Neural cell (in vitro differentiated cells): ENCODE results near the gene ARHGAP45. TPM values are rescaled to one million over a fixed set of nuclear protein-coding genes. Genes with fewer than 3 reads are reported as not detected.
"Not testable (repeated sequence)": the region's sequence is repeated elsewhere in the genome, so short reads cannot be mapped to it uniquely, and the experiment has no call there.

Experiments
- H2AFZ ChIP-seq: fragments of 200-600, 300-800 bp; sonication (generic), shearing (Covaris generic); 2 replicates; pipeline ENCODE4 v1.6.0; 2014; ENCODE audit warnings: low read depth, mild to moderate bottlenecking, antibody characterized with exemption, low read length, moderate library complexity
- H3F3A ChIP-seq: fragments of 200-600 bp; shearing (Covaris generic); 2 replicates; pipeline ENCODE4 v1.6.1; 2016; ENCODE audit warnings: mild to moderate bottlenecking, moderate library complexity, mixed read lengths, antibody characterized with exemption, low read length; ENCODE audit not compliant: insufficient read depth, poor library complexity, severe bottlenecking
- H3K27ac ChIP-seq: fragments of 200-600, 300-800 bp; sonication (generic), shearing (Covaris generic); 2 replicates; pipeline ENCODE4 v1.5.1; 2014; ENCODE audit warnings: mild to moderate bottlenecking, low read length, moderate library complexity
- H3K27me3 ChIP-seq: fragments of 300-800, 200-600 bp; sonication (generic), shearing (Covaris generic); 2 replicates; pipeline ENCODE4 v1.6.0; 2014; ENCODE audit warnings: mild to moderate bottlenecking, low read depth, low read length, moderate library complexity; ENCODE audit not compliant: insufficient read depth
- H3K36me3 ChIP-seq: fragments of 300-800, 200-600 bp; sonication (generic), shearing (Covaris generic); 2 replicates; pipeline ENCODE4 v1.5.1; 2014; ENCODE audit warnings: mild to moderate bottlenecking, antibody characterized with exemption, low read length, moderate library complexity; ENCODE audit not compliant: insufficient read depth
- H3K4me2 ChIP-seq: fragments of 300-800, 200-600 bp; sonication (generic), shearing (Covaris generic); 2 replicates; pipeline ENCODE4 v1.6.0; 2014; ENCODE audit warnings: mild to moderate bottlenecking, low read length
- H3K4me3 ChIP-seq: fragments of 300-800, 200-600 bp; sonication (generic), shearing (Covaris generic); 2 replicates; pipeline ENCODE4 v1.5.1; 2014; ENCODE audit warnings: mild to moderate bottlenecking, low read length, moderate library complexity
- H3K79me2 ChIP-seq: fragments of 200-600 bp; shearing (Covaris generic); replicated peaks from 2 replicates; pipeline ENCODE4 v1.6.0; 2014; ENCODE audit warnings: mild to moderate bottlenecking, low read length, moderate library complexity; ENCODE audit not compliant: insufficient read depth
- H3K9ac ChIP-seq: fragments of 300-800, 200-600 bp; sonication (generic), shearing (Covaris generic); 2 replicates; pipeline ENCODE4 v1.6.1; 2016; ENCODE audit warnings: mild to moderate bottlenecking, low read length, mixed read lengths
- H3K9me2 ChIP-seq: fragments of 200-600 bp; shearing (Covaris generic); 2 replicates; pipeline ENCODE4 v1.6.1; 2016; ENCODE audit warnings: mild to moderate bottlenecking, low read length, mixed read lengths; ENCODE audit not compliant: insufficient read depth
- H3K9me3 ChIP-seq: fragments of 200-600, 300-800 bp; sonication (generic), shearing (Covaris generic); 2 replicates; pipeline ENCODE4 v1.6.1; 2016; ENCODE audit warnings: mild to moderate bottlenecking, mixed run types, low read length, moderate library complexity, mixed read lengths
- H4K20me1 ChIP-seq: fragments of 200-600 bp; shearing (Covaris generic); 2 replicates; pipeline ENCODE4 v1.6.1; 2016; ENCODE audit warnings: mild to moderate bottlenecking, mixed run types; ENCODE audit not compliant: insufficient read depth
- EP300 ChIP-seq: fragments of 450-650 bp; conservative IDR thresholded peaks from 2 replicates; pipeline ENCODE4 v1.6.1; 2014; ENCODE audit warnings: antibody characterized with exemption, mild to moderate bottlenecking, moderate library complexity; ENCODE audit not compliant: poor library complexity, severe bottlenecking
- EZH2 ChIP-seq: fragments of 200-600, 300-800 bp; shearing (Covaris generic), sonication (generic); IDR thresholded peaks from 2 replicates; pipeline ENCODE4 v1.6.1; 2014; ENCODE audit warnings: antibody characterized with exemption, low read length, borderline replicate concordance, mild to moderate bottlenecking; ENCODE audit not compliant: insufficient read depth, poor library complexity, severe bottlenecking
- MXI1 ChIP-seq: fragments of 450-650 bp; conservative IDR thresholded peaks from 2 replicates; pipeline ENCODE4 v1.6.1; 2014; ENCODE audit warnings: antibody characterized with exemption, mild to moderate bottlenecking; ENCODE audit not compliant: poor library complexity, severe bottlenecking
- POLR2AphosphoS5 ChIP-seq: IDR thresholded peaks from 2 replicates; pipeline ENCODE4 v1.6.1; 2012
- RAD21 ChIP-seq: fragments of 450-650 bp; conservative IDR thresholded peaks from 2 replicates; pipeline ENCODE4 v1.6.1; 2014; ENCODE audit warnings: antibody characterized with exemption, mild to moderate bottlenecking, moderate library complexity
- SMC3 ChIP-seq: fragments of 450-650 bp; conservative IDR thresholded peaks from 2 replicates; pipeline ENCODE4 v1.6.1; 2014; ENCODE audit warnings: antibody characterized with exemption, mild to moderate bottlenecking, moderate library complexity; ENCODE audit not compliant: poor library complexity
- TAF1 ChIP-seq: IDR thresholded peaks from 2 replicates; pipeline ENCODE4 v1.6.1; 2012; ENCODE audit warnings: low read depth
- polyA plus RNA-seq: library from polyadenylated mRNA; depleted of rRNA; stranded (reverse); fragments of >200 nt; gene quantifications from 2 replicates; pipeline ENCODE4 v1.2.3, GENCODE V29; 2014
- TF ChIP-seq, protein P1 (sequence below): fragments of 450-650 bp; IDR thresholded peaks from 2 replicates; pipeline ENCODE4 v1.5.1; 2014; ENCODE audit warnings: antibody characterized with exemption, mild to moderate bottlenecking, moderate library complexity; ENCODE audit not compliant: poor library complexity, severe bottlenecking
- TF ChIP-seq, protein P2 (sequence below): IDR thresholded peaks from 2 replicates; pipeline ENCODE4 v1.6.1; 2012; ENCODE audit warnings: borderline replicate concordance

ARHGAP45 gene
- polyA plus RNA-seq, 1 donor from 2014 or later, result 3.3 TPM

DNA sequence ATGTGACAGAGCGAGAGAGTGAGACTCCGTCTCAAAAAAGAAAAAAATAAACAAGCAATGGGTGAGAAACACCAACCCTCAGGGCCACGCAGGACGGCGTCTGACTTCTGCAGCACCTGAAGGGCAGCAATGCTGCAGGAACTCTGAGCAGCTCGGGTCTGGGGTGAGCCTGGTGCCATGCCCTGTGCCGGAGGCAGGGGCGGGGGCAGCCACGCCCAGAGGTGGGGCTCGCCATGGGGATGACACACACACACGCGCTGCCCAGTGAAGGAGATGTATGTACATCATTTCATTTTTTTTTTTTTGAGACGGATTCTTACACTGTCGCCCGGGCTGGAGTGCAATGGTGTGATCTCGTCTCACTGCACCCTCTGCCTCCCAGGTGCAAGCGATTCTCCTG, 61.1 kb downstream of the ARHGAP45 start:
- no peaks in the 10 kb centered on the region for H3K9me2 ChIP-seq
- H3K79me2 ChIP-seq, result no peaks in the 10 kb centered on the region
- no peaks in the 10 kb centered on the region for H4K20me1 ChIP-seq
- H3K4me3 ChIP-seq, result no peak overlapping the region
- H3K4me2 ChIP-seq, result no peak overlapping the region
- no peaks in the 10 kb centered on the region for H3F3A ChIP-seq
- no peak overlapping the region for H3K9ac ChIP-seq
- TF ChIP-seq EZH2 (no peak), MXI1 (no peak), SMC3 (no peak), EP300 (no peak), RAD21 (no peak), POLR2AphosphoS5 (no peak), TAF1 (no peak)
- TF ChIP-seq, protein P1, sequence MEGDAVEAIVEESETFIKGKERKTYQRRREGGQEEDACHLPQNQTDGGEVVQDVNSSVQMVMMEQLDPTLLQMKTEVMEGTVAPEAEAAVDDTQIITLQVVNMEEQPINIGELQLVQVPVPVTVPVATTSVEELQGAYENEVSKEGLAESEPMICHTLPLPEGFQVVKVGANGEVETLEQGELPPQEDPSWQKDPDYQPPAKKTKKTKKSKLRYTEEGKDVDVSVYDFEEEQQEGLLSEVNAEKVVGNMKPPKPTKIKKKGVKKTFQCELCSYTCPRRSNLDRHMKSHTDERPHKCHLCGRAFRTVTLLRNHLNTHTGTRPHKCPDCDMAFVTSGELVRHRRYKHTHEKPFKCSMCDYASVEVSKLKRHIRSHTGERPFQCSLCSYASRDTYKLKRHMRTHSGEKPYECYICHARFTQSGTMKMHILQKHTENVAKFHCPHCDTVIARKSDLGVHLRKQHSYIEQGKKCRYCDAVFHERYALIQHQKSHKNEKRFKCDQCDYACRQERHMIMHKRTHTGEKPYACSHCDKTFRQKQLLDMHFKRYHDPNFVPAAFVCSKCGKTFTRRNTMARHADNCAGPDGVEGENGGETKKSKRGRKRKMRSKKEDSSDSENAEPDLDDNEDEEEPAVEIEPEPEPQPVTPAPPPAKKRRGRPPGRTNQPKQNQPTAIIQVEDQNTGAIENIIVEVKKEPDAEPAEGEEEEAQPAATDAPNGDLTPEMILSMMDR, result no peak
- TF ChIP-seq, protein P2, sequence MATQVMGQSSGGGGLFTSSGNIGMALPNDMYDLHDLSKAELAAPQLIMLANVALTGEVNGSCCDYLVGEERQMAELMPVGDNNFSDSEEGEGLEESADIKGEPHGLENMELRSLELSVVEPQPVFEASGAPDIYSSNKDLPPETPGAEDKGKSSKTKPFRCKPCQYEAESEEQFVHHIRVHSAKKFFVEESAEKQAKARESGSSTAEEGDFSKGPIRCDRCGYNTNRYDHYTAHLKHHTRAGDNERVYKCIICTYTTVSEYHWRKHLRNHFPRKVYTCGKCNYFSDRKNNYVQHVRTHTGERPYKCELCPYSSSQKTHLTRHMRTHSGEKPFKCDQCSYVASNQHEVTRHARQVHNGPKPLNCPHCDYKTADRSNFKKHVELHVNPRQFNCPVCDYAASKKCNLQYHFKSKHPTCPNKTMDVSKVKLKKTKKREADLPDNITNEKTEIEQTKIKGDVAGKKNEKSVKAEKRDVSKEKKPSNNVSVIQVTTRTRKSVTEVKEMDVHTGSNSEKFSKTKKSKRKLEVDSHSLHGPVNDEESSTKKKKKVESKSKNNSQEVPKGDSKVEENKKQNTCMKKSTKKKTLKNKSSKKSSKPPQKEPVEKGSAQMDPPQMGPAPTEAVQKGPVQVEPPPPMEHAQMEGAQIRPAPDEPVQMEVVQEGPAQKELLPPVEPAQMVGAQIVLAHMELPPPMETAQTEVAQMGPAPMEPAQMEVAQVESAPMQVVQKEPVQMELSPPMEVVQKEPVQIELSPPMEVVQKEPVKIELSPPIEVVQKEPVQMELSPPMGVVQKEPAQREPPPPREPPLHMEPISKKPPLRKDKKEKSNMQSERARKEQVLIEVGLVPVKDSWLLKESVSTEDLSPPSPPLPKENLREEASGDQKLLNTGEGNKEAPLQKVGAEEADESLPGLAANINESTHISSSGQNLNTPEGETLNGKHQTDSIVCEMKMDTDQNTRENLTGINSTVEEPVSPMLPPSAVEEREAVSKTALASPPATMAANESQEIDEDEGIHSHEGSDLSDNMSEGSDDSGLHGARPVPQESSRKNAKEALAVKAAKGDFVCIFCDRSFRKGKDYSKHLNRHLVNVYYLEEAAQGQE, result no peak
- no peaks in the 10 kb centered on the region for H3K27me3 ChIP-seq
- H3K36me3 ChIP-seq, result no peaks in the 10 kb centered on the region
- no peak overlapping the region for H2AFZ ChIP-seq
- H3K9me3 ChIP-seq, result no peaks in the 10 kb centered on the region
- no peak overlapping the region for H3K27ac ChIP-seq

DNA sequence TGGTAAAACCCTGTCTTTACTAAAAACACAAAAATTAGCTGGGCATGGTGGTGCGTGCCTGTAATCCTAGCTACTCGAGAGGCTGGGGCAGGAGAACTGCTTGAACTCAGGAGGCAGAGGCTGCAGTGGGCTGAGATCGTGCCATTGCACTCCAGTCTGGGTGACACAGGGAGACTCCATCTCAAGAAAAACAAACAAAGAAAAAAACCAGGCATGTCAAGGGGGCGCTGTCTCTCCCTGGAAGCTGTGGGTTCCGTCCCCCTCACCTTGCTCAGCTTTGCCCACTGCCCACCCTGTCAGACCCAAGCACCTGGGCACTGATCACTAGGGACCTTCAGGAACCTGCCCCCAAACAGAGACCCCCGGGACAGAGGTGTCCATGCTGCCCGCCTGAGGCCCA, 62.1 kb downstream of the ARHGAP45 start:
- H3K9ac ChIP-seq, H3F3A ChIP-seq, H3K4me3 ChIP-seq, H3K9me3 ChIP-seq, H3K4me2 ChIP-seq, H3K9me2 ChIP-seq, H3K79me2 ChIP-seq, H3K27me3 ChIP-seq, H4K20me1 ChIP-seq, H3K27ac ChIP-seq, H3K36me3 ChIP-seq, H2AFZ ChIP-seq: not testable (repeated sequence)

DNA sequence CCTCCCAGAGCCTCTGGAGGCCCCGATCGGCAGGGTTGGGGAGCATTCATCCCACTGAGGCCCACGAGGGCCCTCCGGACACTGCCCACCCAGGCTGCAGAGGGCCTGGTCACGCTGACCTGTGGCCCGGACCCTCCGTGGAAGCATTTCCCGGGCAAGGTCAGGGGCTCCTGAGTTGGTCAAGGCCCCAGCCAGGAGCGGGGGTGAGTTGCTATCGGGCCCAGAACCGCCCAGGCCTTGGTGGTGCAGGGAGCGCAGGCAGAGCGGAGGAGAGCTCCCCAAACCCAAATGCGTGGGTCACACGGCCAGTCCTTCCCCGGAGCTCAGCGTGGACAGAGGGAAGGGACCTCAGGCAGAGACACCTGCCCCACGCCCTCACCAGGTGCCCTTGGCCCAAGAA, 62.6 kb downstream of the ARHGAP45 start:
- no peak for TF ChIP-seq SMC3
- H3K36me3 ChIP-seq, result no peaks in the 10 kb centered on the region
- no peak overlapping the region for H3K9ac ChIP-seq
- no peak overlapping the region for H2AFZ ChIP-seq
- H3K27me3 ChIP-seq, result no peaks in the 10 kb centered on the region
- no peaks in the 10 kb centered on the region for H3F3A ChIP-seq
- no peak overlapping the region for H3K4me2 ChIP-seq
- H3K9me2 ChIP-seq, result no peaks in the 10 kb centered on the region
- H3K4me3 ChIP-seq, result no peak overlapping the region
- H3K27ac ChIP-seq, result no peak overlapping the region
- H3K79me2 ChIP-seq, result no peaks in the 10 kb centered on the region
- H4K20me1 ChIP-seq, result no peaks in the 10 kb centered on the region
- no peaks in the 10 kb centered on the region for H3K9me3 ChIP-seq
